Mesenteric fat pad (tissue), 1 donor: ENCODE data around the gene FXYD2. TPM values are rescaled to one million over a fixed set of nuclear protein-coding genes. Genes with fewer than 3 reads are reported as not detected.

ENCODE experiments used
- DNase-seq: peaks from one replicate; pipeline ENCODE4 v3.0.0-alpha.2; 2020; ENCODE audit warnings: low spot score
- total RNA-seq: library from RNA; stranded (reverse); fragmentation: NEBNext Ultra II Directional; extraction: Animal tissue kit (Norgen Biotek cat#: 25700); gene quantifications from one replicate; pipeline ENCODE4 v1.2.1, GENCODE V29; 2021
- donor health status: DM: yes; HTN: yes; CAD: no.

Gene FXYD2
- total RNA-seq, 1 donor from 2014 or later: 3.2 TPM

- peak; percentile 53 for DNase-seq
Observed at GRCh38 chr11:117859061-117859460, 34.5 kb upstream of the FXYD2 start.

- peak; percentile 33 for DNase-seq
Observed at GRCh38 chr11:117857734-117858414, 33.3 kb upstream of the FXYD2 start.

GRCh38 chr11:117855912-117856651 is 31.5 kb upstream of the FXYD2 start:
- peak; percentile 49 for DNase-seq

- DNase-seq: peak; percentile 69
Observed at GRCh38 chr11:117855186-117855845, 30.8 kb upstream of the FXYD2 start.

- no peak for DNase-seq
Observed at GRCh38 chr11:117852309-117852708, 27.8 kb upstream of the FXYD2 start.

- peak; percentile 16 for DNase-seq
Observed at GRCh38 chr11:117851852-117852251, 27.3 kb upstream of the FXYD2 start.

- peak; percentile 16 for DNase-seq
Observed at GRCh38 chr11:117851106-117851505, 26.6 kb upstream of the FXYD2 start.

- peak; percentile 24 for DNase-seq
Observed at GRCh38 chr11:117849781-117850414, 25.4 kb upstream of the FXYD2 start.

- peak; percentile 92 for DNase-seq
Observed at GRCh38 chr11:117843666-117844484, 19.3 kb upstream of the FXYD2 start.

GRCh38 chr11:117842131-117842941 is 17.8 kb upstream of the FXYD2 start:
- DNase-seq: peak; percentile 80

GRCh38 chr11:117841551-117842031 is 17.0 kb upstream of the FXYD2 start:
- DNase-seq: peak; percentile 51

GRCh38 chr11:117840881-117841550 is 16.5 kb upstream of the FXYD2 start:
- DNase-seq: peak; percentile 33

GRCh38 chr11:117839936-117840813 is 15.6 kb upstream of the FXYD2 start:
- DNase-seq: peak; percentile 43

- peak; percentile 88 for DNase-seq
Observed at GRCh38 chr11:117839380-117839881, 14.9 kb upstream of the FXYD2 start.

GRCh38 chr11:117838901-117839300 is 14.4 kb upstream of the FXYD2 start:
- peak; percentile 30 for DNase-seq

GRCh38 chr11:117837791-117838190 is 13.2 kb upstream of the FXYD2 start:
- peak; percentile 81 for DNase-seq

- peak; percentile 75 for DNase-seq
Observed at GRCh38 chr11:117837070-117837776, 12.7 kb upstream of the FXYD2 start.
